CD4-positive, alpha-beta T cell treated with Interleukin-15 for 4 hours (primary cell): ENCODE measurements around the gene SERPINB1.
"Not testable (repeated sequence)": the region's sequence is repeated elsewhere in the genome, so short reads cannot be mapped to it uniquely, and the experiment has no call there.

ENCODE experiments used
- DNase-seq: peaks from one replicate; pipeline ENCODE4 v3.0.0-alpha.2; 2020; ENCODE audit warnings: low spot score

SERPINB1 gene

DNA sequence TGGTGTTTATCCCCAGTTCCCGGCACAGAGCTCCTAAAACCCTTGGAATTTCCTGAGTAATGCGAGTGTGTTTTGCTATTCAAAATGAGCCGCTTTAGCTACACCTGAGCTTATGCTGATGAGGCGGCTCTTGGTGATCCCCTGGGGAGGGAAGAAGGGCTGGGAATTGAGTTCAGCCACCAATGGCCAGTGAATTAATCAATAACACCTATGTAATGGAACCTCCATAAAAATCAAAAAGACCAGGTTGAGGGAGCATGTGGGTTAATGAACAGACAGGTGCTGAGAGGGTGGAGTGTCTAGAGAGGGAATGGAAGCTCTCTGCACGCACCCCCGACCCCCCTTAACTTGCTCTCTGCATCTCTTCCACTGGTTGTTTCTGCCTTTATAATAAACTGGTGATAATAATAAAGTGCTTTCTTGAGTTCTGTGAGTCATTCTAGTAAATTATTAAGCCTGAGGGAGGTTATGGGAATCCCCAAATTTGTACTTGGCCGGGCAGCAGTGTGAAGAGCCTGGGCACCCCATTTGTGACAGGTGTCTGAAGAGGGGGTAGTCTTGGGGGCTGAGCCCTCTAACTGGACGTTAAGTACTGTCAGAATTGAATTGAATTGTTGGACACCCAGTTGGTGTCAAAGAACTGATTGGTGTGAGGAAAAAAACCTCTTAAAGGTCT is 24.6 kb upstream of the SERPINB1 start:
- DNase-seq = no peak

- no peak for DNase-seq
These were observed 24.1 kb upstream of the SERPINB1 start for GRCh38 chr6:2865694-2866151.

GRCh38 chr6:2865270-2865669 is 23.6 kb upstream of the SERPINB1 start:
- no peak for DNase-seq

DNA sequence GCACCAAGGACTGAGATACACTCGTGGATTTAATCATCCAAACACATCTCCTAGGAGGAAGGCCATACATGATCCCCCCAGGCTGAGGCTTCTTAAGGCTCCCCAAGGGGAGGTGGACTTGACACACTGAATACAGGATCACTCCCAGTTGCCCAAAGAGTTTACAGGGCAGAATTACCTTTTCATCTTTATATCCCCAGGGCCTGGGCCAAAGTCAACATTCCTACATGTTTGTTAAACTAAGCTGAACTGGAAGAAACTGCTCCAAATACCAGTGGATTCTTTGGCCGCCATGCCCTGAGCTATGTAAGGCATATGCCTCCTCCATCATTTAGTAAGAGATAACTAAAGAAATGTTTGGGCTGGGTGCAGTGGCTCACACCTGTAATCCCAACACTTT is 22.2 kb upstream of the SERPINB1 start:
- DNase-seq = no peak

- DNase-seq = no peak
These were observed 21.1 kb upstream of the SERPINB1 start for GRCh38 chr6:2862712-2863181.

DNA sequence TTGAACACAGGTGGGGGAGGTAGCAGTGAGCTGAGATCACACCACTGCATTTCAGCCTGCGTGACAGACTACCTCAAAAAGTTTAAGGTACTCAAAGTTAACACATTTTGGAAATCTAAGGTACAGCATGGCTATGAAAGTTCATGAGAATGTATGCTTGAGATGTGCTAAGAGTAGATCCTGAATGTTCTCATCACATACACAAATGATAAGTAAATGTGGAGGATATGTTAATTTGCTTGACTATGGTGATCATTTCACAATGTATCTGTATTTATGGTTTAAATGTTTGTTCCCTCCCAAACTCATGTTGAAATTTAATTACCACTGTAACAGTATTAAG is 20.1 kb upstream of the SERPINB1 start:
- no peak for DNase-seq

GRCh38 chr6:2861060-2861821 is 19.6 kb upstream of the SERPINB1 start:
- DNase-seq = no peak

DNA sequence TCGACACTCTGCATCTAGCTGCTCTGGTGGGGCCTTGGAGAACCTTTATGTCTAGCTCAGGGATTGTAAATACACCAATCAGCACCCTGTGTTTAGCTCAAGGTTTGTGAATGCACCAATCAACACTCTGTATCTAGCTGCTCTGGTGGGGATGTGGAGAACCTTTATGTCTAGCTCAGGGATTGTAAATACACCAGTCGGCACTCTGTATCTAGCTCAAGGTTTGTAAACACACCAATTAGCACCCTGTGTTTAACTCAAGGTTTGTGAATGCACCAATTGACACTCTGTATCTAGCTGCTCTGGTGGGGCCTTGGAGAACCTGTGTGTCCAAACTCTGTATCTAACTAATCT is 19.0 kb upstream of the SERPINB1 start:
- DNase-seq = not testable (repeated sequence)

- DNase-seq = not testable (repeated sequence)
These were observed 18.4 kb upstream of the SERPINB1 start for GRCh38 chr6:2859798-2860705.

DNA sequence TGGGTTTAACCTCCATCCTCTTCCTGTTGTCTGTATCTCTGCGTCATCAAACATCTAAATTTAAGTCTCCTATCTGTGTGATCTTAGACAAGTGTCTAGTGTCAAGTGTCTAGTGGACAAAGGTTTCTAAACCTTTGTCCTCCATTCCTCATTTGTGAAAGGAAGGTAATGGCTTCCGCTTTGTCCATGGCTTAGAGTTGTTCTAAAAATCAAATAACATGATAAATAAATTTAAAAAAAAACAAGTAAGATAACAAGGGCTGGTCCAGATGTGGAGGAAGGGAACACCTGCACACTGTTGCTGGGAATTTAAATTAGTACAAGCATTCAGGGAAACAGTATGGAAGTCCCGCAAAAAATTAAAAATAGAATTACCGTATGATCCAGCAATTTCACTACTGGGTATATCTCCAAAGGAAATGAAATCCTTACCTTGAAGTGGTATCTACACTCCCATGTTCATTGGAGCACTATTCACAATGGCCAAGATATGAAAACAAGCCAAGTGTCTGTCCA is 17.6 kb upstream of the SERPINB1 start:
- DNase-seq = no peak

- DNase-seq = peak; percentile 85
These were observed 16.1 kb upstream of the SERPINB1 start for GRCh38 chr6:2857580-2858337.

DNA sequence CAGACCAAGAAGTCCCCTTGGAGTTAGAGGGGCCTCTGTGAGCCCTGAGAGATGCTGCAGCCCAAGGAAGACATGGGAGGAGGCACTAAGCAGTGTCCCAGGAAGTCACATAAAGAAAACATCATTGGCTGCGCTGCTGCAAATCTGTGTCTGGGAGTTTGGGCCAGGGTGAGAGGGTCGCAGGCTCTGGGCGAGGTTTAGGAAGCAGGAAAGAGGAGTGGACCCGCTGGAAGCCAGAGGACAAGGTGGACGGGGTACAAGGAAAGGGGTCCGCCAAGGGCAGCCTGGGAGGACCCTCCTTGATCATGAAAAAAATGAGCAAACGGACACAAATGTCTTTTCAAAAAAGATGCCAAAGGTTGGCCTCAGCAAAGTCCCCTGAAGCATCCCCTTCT is 15.5 kb upstream of the SERPINB1 start:
- no peak for DNase-seq

DNA sequence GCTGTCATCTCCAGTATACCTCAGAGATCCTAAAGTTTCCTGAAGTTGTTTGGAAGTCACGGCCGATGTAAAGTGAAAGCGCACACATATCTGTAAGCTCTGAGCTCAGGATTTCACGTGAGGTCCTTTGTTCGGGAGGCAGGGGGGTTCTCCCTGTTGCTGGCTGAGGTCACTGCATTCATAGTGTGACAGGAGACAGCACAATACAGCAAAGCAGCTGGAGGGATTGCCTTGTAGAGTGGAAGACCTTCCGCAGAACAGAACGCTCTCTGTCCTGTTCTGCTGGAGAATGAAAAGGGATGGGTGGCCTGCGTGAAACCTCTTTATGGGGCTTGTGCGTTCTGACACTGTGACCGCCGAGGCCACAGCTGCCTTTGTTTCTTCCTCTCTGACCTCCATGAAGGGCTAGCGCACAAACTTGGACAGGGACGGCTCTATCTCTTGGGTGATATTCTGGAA is 13.4 kb upstream of the SERPINB1 start:
- no peak for DNase-seq

DNA sequence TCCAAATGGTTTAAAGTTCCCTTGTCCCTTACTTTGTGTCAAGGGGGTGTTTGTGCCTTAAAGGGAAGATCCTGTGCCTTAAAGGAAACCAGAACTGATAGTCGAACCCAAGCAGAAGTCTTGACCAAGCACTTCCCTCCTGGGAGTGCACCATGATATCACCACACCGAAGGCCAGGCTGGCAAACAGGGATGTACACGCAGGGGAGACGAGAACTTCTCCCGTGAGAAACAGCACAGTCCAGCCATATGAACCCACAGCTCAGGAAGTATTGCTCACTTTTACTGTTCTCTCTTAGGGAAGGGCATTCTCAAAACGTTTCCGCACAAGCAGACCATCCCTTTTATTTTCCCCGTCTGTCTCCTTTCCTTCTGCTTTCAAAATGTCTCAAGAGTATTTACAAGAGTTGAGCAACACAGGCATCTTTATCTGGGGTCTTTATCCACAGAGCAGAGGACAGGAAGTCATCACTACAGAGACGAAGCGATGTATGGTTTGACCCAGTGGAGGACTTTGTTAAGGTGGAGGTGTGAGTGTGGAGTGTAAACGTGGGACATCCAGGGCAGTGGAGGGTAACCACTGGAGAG is 12.8 kb upstream of the SERPINB1 start:
- no peak for DNase-seq

DNA sequence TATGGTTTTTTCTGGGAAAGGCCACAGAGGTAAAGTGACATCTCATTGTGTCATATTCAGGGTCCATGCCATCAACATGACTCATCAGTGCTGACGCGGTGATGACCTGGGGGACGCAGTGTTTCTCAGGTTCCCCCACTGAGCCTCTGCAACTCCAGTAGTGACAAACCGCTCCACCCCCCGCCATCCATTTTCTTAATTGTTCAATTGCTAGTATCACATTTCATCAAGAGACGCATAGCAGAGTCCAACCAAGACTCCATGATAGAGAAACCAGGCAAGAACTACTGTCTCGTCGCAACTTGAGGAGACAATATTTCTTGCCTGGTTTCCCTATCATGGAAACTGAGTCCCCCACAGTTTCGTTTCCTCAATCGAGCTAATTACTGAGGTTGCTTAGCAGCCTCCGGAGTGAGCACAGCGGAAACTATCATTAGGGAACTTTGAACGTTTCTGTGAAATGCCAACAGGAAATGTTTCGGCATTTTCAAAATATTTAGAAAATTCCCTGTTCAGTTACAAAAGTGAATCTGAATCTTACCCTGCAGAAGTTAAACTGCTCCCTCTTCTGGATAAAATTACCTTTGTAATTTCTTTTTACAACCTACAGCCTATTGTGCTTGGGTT is 12.2 kb upstream of the SERPINB1 start:
- peak; percentile 90 for DNase-seq

DNA sequence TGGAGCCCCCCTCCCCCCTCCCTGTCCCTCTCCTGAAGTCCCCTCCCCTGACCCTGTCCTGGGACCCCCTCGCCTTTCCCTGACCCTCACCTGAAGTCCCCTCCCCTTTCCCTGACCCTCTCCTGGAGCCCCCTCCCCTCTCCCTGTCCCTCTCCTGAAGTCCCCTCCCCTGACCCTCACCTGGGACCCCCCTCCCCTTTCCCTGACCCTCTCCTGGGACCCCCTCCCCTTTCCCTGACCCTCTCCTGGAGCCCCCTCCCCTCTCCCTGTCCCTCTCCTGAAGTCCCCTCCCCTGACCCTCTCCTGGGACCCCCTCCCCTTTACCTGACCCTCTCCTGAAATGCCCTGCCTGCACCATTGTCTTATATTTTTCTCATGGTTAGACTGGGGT is 11.7 kb upstream of the SERPINB1 start:
- not testable (repeated sequence) for DNase-seq

- DNase-seq = no peak
These were observed 11.3 kb upstream of the SERPINB1 start for GRCh38 chr6:2852921-2853322.

GRCh38 chr6:2852514-2852855 is 10.8 kb upstream of the SERPINB1 start:
- no peak for DNase-seq

GRCh38 chr6:2851727-2852513 is 10.3 kb upstream of the SERPINB1 start:
- no peak for DNase-seq

DNA sequence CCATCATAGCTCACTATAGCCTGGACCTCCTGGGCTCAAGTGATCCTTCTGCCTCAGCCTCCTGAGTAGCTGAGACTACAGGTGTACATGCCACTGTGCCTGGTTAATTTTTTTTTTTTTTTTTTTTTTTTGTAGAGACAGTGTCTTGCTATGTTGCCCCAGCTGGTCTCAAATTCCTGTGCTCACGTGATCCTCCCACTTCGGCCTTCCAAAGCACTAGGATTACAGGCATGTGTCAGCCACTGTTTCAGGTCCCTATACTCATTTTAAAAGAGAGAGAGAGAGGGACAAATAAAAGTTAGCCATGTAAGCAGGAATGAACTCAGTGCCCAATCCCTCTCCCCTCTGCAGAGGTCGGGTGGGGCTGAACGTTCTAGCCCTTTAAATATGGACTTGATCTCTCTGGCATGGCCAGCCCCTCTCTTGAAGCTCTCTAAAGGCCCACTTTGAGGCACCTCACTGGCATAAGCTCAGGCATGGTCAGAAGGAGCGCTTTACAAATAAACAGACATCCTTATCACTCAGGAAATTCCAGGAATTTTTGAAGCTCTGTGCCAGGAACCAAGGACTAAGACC is 9.0 kb upstream of the SERPINB1 start:
- DNase-seq = no peak
